HG02870 (cell line): ENCODE data around the gene MAGEC2.

Experiments used
- ATAC-seq: cut with Tn5 transposase; IDR thresholded peaks from one replicate; pipeline ENCODE4 v1.9.1; 2021; ENCODE audit warnings: mild to moderate bottlenecking, moderate library complexity; ENCODE audit not compliant: unreplicated experiment

MAGEC2 gene

GRCh38 chrX:142204522-142205433 is at the start of gene MAGEC2:
Gene MAGEC2 (minus strand): TSS chrX:142205290. CDS start chrX:142203987, 1,303 bp downstream.
- no peak for ATAC-seq

GRCh38 chrX:142251680-142252079 is 46.6 kb upstream of the MAGEC2 start:
- ATAC-seq = no peak

- ATAC-seq = no peak
Measured at GRCh38 chrX:142251202-142251601, 46.1 kb upstream of the MAGEC2 start.

DNA sequence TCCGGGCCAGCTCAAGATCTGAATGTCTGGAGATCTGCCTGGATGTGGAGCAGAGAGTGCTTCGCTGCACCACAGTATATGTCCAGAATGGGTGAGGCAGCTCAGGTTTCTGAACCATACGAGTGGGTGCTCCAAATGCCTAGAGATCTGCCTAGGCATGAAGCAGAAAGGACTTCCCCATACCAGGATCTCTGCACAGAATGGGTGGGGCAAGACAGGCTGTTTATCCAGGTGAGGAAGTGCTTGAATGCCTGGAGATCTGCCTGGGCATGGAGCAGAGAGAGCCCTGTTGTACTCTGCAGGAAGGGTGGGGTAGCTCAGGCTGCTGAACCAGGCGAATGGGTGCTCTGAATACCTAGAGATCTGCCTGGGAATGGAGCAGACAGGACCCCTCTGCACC is 45.4 kb upstream of the MAGEC2 start:
- ATAC-seq = no peak

- ATAC-seq = no peak
Measured at GRCh38 chrX:142249721-142250120, 44.6 kb upstream of the MAGEC2 start.

GRCh38 chrX:142244568-142244967 is 39.5 kb upstream of the MAGEC2 start:
- ATAC-seq = no peak

DNA sequence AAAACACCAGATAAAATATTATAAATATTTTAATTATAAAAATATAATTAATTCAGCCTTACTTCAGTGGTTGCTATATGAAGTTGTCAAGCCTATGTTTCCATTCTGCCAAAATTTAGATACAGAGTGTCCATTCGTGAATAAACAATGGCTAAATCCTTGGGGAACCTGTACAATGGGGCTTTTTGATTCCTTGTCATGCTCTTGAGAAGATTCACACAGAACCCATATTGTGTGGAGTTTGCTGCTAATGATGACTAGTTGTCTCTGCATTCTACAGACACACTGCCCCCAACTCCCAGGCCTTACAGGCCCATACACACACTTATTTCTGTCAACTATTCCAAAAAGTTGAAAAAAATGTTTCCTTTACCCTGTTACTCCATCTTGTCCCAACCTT is 33.4 kb upstream of the MAGEC2 start:
- ATAC-seq = no peak

GRCh38 chrX:142233400-142233799 is 28.3 kb upstream of the MAGEC2 start:
- ATAC-seq = no peak

GRCh38 chrX:142214081-142214480 is 9.0 kb upstream of the MAGEC2 start:
- ATAC-seq = no peak

DNA sequence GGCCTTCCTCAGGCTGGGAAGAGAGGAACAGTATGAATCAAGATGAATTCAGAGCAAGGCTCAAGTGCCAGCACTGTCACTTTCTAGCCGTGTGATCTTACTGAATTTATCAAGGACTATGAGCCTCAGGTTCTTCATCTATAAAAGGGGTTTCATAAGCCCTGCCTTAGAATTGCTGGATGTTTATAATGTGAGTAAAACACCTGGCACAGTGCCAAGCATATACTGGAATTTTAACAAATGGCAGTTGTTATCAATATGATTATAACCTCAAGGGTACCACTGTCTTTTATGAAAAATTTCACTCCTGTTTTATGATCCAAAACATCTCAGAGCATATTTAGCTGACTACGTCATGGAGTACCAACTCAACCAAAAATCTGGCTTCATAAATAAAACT is 4.0 kb downstream of the MAGEC2 start:
- no peak for ATAC-seq

GRCh38 chrX:142186103-142186502 is 19.0 kb downstream of the MAGEC2 start:
- ATAC-seq = no peak

- ATAC-seq = no peak
Measured at GRCh38 chrX:142184756-142185602, 20.1 kb downstream of the MAGEC2 start.

DNA sequence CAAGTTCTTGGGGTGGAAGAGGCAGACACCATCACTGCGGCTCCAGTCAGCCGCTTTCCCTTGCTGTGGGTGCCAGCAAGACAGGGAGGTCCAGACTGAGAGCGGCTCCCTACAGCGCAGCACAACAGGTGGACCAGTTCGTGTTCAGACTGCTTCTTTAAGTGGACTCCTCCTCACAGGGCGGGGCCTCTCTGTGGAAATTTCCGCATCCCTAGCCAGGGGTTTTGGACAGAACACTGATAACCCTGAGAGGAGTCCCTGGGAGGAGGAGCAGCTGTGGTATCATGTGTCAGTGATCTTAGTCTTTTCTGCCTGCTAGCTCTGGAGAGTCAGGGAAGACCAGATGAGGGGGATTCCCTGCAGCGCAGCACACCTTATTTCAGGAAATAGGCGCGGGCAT is 48.5 kb downstream of the MAGEC2 start:
- no peak for ATAC-seq
